Fibroblast of the aortic adventitia (primary cell): ENCODE data around the gene DUSP2. TPM values are rescaled to one million over a fixed set of nuclear protein-coding genes. Genes with fewer than 3 reads are reported as not detected.
"Not testable (repeated sequence)": the region's sequence is repeated elsewhere in the genome, so short reads cannot be mapped to it uniquely, and the experiment has no call there.

ENCODE experiments used
- DNase-seq: peaks from one replicate; pipeline ENCODE4 v3.0.0-alpha.2; 2010; ENCODE audit warnings: low read depth
- H3K4me3 ChIP-seq: 2 replicates; pipeline ENCODE4 v1.5.1; 2011; ENCODE audit warnings: low read depth, mild to moderate bottlenecking, control low read depth, low read length, moderate library complexity
- CTCF ChIP-seq: IDR thresholded peaks from 2 replicates; pipeline ENCODE4 v1.5.1; 2011; ENCODE audit warnings: mild to moderate bottlenecking, low read length, control low read depth, inconsistent platforms; ENCODE audit not compliant: insufficient read depth
- total RNA-seq: library from RNA; depleted of rRNA; stranded (reverse); fragments of >200 nt; gene quantifications from 2 replicates; pipeline ENCODE4 v1.2.3, GENCODE V29; 2012; ENCODE audit warnings: low replicate concordance

Gene DUSP2
- total RNA-seq, 1 donor: 0.36 TPM

DNA sequence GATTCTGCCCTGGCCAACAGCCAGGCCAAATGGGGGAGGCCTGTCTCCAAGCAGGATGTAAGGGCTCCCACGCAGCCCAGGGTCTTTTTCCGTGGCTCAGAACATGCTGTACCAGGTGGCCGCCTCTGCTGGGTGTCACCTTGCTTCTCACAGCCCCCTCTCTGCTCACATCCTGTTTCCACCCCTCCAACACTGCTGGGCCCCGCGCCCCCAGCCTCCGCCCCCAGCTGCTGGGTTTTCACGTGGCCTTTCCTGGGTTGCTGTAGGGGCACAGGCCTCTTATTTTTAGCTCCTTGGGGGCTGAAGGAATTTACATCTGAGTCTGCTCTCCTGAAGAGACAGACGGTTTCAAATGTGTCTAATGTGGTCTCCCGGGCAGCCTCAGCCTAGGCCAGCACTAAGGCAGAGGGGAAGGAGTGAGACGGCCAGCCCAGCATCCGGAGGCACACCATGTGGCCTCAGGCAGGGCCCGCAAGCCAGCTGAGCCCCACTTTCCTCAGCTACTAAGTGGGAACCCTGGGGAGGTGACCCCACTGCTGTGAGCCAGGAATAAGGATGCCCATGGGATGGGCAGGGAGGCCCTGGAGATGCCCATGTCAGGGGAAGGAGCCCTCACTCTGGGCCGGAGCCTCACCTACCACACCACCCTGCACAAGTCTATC, 18.7 kb upstream of the DUSP2 start:
- DNase-seq: no peak
- H3K4me3 ChIP-seq: no peak overlapping the region
- TF ChIP-seq CTCF: no peak

- DNase-seq: no peak
- H3K4me3 ChIP-seq: no peak overlapping the region
- no peak for TF ChIP-seq CTCF
These were observed 18.2 kb upstream of the DUSP2 start for GRCh38 chr2:96163415-96163767.

GRCh38 chr2:96161898-96162297, 16.7 kb upstream of the DUSP2 start:
- no peak for TF ChIP-seq CTCF
- no peak for DNase-seq
- H3K4me3 ChIP-seq: no peak overlapping the region

DNA sequence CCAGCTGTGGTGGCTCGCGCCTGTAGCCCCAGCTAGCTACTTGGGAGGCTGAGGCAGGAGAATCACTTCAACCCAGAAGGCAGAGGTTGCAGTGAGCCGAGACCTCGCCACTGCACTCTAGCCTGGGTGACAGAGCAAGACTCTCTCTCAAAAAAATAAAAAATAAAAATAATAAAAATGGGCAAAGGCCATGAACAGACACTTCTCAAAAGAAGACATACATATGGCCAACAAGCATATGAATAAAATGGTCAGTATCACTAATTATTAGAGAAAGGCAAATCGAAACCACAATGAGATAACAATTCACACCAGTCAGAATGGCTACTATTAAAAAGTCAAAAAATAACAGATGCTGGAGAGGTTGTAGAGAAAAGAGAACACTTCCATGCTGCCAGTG, 15.1 kb upstream of the DUSP2 start:
- not testable (repeated sequence) for DNase-seq, H3K4me3 ChIP-seq

- no peak for TF ChIP-seq CTCF
- H3K4me3 ChIP-seq: no peak overlapping the region
- DNase-seq: no peak
These were observed 14.0 kb upstream of the DUSP2 start for GRCh38 chr2:96159084-96159830.

- no peak overlapping the region for H3K4me3 ChIP-seq
- DNase-seq: no peak
- TF ChIP-seq CTCF: no peak
These were observed 13.3 kb upstream of the DUSP2 start for GRCh38 chr2:96158554-96158940.

DNA sequence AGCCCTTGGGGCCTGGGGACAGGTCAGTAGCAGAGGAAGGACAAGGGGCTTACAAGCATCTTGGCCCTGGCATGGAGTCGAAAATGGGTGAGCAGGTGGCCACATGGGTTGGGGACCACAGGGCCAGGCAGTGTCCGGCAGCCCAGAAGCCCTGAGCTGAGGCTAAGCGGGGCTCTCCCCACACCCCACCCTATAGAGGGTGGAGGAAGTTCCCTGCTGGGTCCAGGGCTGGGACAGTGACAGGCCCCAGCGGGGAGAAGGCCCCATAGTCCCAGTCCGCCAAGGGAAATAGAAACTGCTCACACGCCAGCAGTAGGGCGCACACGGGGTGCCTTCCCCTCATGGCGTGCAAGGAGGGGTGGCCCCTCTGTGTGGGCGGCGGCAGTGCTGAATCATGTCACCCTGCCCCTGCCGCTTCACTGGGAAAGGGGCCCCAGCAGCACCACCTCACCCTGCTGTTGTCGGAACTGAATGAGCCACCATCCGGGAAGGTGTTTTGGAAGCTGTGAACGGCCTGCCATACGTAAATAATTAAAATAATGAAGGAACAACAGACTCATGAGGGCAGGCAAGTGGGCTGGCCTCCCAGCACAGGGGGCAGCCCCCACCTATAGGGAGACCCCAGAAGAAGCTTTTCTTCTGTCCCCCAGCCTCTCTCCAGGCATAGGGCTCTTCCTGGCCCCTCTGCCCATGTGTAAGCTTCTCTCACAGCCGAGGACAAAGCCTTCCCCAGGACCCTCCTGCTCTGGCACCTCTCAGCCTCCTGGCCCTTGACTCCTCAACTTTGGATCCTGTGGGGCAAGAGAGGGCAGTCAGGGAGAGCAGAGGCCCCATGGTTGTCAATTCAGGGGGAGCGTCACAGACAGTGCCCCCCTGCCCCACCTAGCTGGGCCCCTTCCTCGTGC, 12.7 kb upstream of the DUSP2 start:
- no peak for TF ChIP-seq CTCF
- DNase-seq: no peak
- no peak overlapping the region for H3K4me3 ChIP-seq
